WERI-Rb-1 (cell line): ENCODE measurements around the gene ATP6V1G1.
A peak's percentile ranks its signal among the peaks of the same experiment; 100 is the strongest.

Experiments used
- DNase-seq: peaks from one replicate; pipeline ENCODE4 v3.0.0-alpha.2; 2020
- H3K27ac ChIP-seq: fragments of 250-450 bp; sonication (Bioruptor Pico); 2 replicates; pipeline ENCODE4 v1.5.1; 2020; ENCODE audit warnings: mild to moderate bottlenecking, moderate library complexity
- H3K27me3 ChIP-seq: fragments of 250-450 bp; sonication (Bioruptor Pico); 2 replicates; pipeline ENCODE4 v1.5.1; 2021; ENCODE audit warnings: mild to moderate bottlenecking, low read depth, moderate library complexity; ENCODE audit not compliant: insufficient read depth, severe bottlenecking
- H3K36me3 ChIP-seq: fragments of 250-450 bp; sonication (Bioruptor Pico); 2 replicates; pipeline ENCODE4 v1.5.1; 2020; ENCODE audit warnings: mild to moderate bottlenecking, moderate library complexity
- H3K4me3 ChIP-seq: 2 replicates; pipeline ENCODE4 v1.5.1; 2011; ENCODE audit warnings: low read depth, mild to moderate bottlenecking, control low read depth, low read length
- H3K9me3 ChIP-seq: fragments of 250-450 bp; sonication (Bioruptor Pico); 2 replicates; pipeline ENCODE4 v1.5.1; 2021; ENCODE audit warnings: mild to moderate bottlenecking, moderate library complexity; ENCODE audit not compliant: severe bottlenecking
- CTCF ChIP-seq: IDR thresholded peaks from 2 replicates; pipeline ENCODE4 v1.5.1; 2011; ENCODE audit warnings: low read depth, mild to moderate bottlenecking, control low read depth, inconsistent platforms, low read length

The ATP6V1G1 gene

GRCh38 chr9:114583371-114584155 lies 4.0 kb upstream of the ATP6V1G1 start:
- Histone ChIP-seq H3K4me3 (no peak overlapping the region), H3K9me3 (no peaks in the 10 kb centered on the region), H3K27ac (no peak overlapping the region), H3K36me3 (no peaks in the 10 kb centered on the region; the same call in 1 of the 2 replicates), H3K27me3 (no peaks in the 10 kb centered on the region)
- no peak for TF ChIP-seq CTCF
- no peak for DNase-seq

- Histone ChIP-seq H3K4me3 (peak overlapping the region; percentile 76), H3K36me3 (peaks cover 35% of the 10 kb centered on the region), H3K27me3 (no peaks in the 10 kb centered on the region), H3K9me3 (no peaks in the 10 kb centered on the region), H3K27ac (peak overlapping the region; percentile 87)
- DNase-seq: no peak
- no peak for TF ChIP-seq CTCF
These were observed 641 bp downstream of the ATP6V1G1 start for GRCh38 chr9:114588210-114588609.

- peaks cover 41% of the 10 kb centered on the region for H3K36me3 ChIP-seq
- TF ChIP-seq CTCF: no peak
- peak overlapping the region; percentile 87 for H3K27ac ChIP-seq
- peak overlapping the region; percentile 76 for H3K4me3 ChIP-seq
- no peak for DNase-seq
- H3K9me3 ChIP-seq: no peaks in the 10 kb centered on the region
- H3K27me3 ChIP-seq: no peaks in the 10 kb centered on the region
These were observed 1.3 kb downstream of the ATP6V1G1 start for GRCh38 chr9:114588651-114589526.

- TF ChIP-seq CTCF: no peak
- no peaks in the 10 kb centered on the region for H3K27me3 ChIP-seq
- no peak overlapping the region for H3K27ac ChIP-seq
- no peak for DNase-seq
- no peaks in the 10 kb centered on the region for H3K9me3 ChIP-seq
- H3K4me3 ChIP-seq: no peak overlapping the region
- H3K36me3 ChIP-seq: peaks cover 56% of the 10 kb centered on the region
These were observed 2.8 kb downstream of the ATP6V1G1 start for GRCh38 chr9:114590328-114590727.

- Histone ChIP-seq H3K27me3 (no peaks in the 10 kb centered on the region), H3K27ac (no peak overlapping the region), H3K36me3 (peaks cover 66% of the 10 kb centered on the region), H3K4me3 (no peak overlapping the region), H3K9me3 (no peaks in the 10 kb centered on the region)
- no peak for DNase-seq
- TF ChIP-seq CTCF: no peak
These were observed 3.8 kb downstream of the ATP6V1G1 start for GRCh38 chr9:114591291-114591787.
